HepG2 (cell line): ENCODE measurements around the gene WDR83. TPM values are rescaled to one million over a fixed set of nuclear protein-coding genes. Genes with fewer than 3 reads are reported as not detected.
A peak's percentile ranks its signal among the peaks of the same experiment; 100 is the strongest.

Experiments used
- BHLHE40 ChIP-seq: IDR thresholded peaks from 2 replicates; pipeline ENCODE4 v1.6.1; 2011; ENCODE audit warnings: low read length, improper control_type of control experiment
- CEBPB ChIP-seq: IDR thresholded peaks from 2 replicates; pipeline ENCODE4 v1.6.1; 2011; ENCODE audit warnings: low read depth, low read length, improper control_type of control experiment, borderline replicate concordance
- FOXP4 ChIP-seq: sonication (generic); formaldehyde crosslinking; IDR thresholded peaks from 2 replicates; pipeline ENCODE4 v1.4.0; 2020; ENCODE audit warnings: missing genetic modification reagents
- GRHL1 ChIP-seq: sonication (generic); formaldehyde crosslinking; conservative IDR thresholded peaks from 2 replicates; pipeline ENCODE4 v1.8.0; 2022; ENCODE audit warnings: missing genetic modification reagents
- HDAC1 ChIP-seq: sonication (generic); formaldehyde crosslinking; IDR thresholded peaks from 2 replicates; pipeline ENCODE4 v1.5.1; 2020; ENCODE audit warnings: mild to moderate bottlenecking, missing genetic modification reagents
- JUNB ChIP-seq: sonication (generic); formaldehyde crosslinking; IDR thresholded peaks from 2 replicates; pipeline ENCODE4 v1.8.0; 2022; ENCODE audit warnings: missing genetic modification reagents, mild to moderate bottlenecking, borderline replicate concordance
- NFE2L1 ChIP-seq: sonication (generic); formaldehyde crosslinking; IDR thresholded peaks from 2 replicates; pipeline ENCODE4 v1.4.0; 2020; ENCODE audit warnings: missing genetic modification reagents, mild to moderate bottlenecking, borderline replicate concordance
- POLR2AphosphoS2 ChIP-seq: IDR thresholded peaks from 2 replicates; pipeline ENCODE4 v1.6.1; 2011; ENCODE audit warnings: low read depth, low read length, improper control_type of control experiment
- REXO4 ChIP-seq: sonication (generic); formaldehyde crosslinking; IDR thresholded peaks from 2 replicates; pipeline ENCODE4 v1.8.0; 2022; ENCODE audit warnings: missing genetic modification reagents, mild to moderate bottlenecking, borderline replicate concordance
- RFX3 ChIP-seq: IDR thresholded peaks from 2 replicates; pipeline ENCODE4 v1.6.1; 2016; ENCODE audit warnings: missing biosample characterization, missing genetic modification reagents
- SIX1 ChIP-seq: sonication (generic); formaldehyde crosslinking; IDR thresholded peaks from 2 replicates; pipeline ENCODE4 v1.4.0; 2020; ENCODE audit warnings: missing genetic modification reagents, borderline replicate concordance
- SIX4 ChIP-seq: sonication (generic); formaldehyde crosslinking; IDR thresholded peaks from 2 replicates; pipeline ENCODE4 v1.4.0; 2020; ENCODE audit warnings: missing genetic modification reagents
- SMYD3 ChIP-seq: sonication (generic); formaldehyde crosslinking; IDR thresholded peaks from 2 replicates; pipeline ENCODE4 v1.8.1; 2023; ENCODE audit warnings: mild to moderate bottlenecking, missing genetic modification reagents
- SP4 ChIP-seq: sonication (generic); formaldehyde crosslinking; IDR thresholded peaks from 2 replicates; pipeline ENCODE4 v1.8.1; 2023; ENCODE audit warnings: mild to moderate bottlenecking, missing genetic modification reagents
- SP5 ChIP-seq: IDR thresholded peaks from 2 replicates; pipeline ENCODE4 v1.6.1; 2016; ENCODE audit warnings: low read depth, borderline replicate concordance
- SUZ12 ChIP-seq: fragments of 150-350 bp; IDR thresholded peaks from 2 replicates; pipeline ENCODE4 v1.6.1; 2014; ENCODE audit warnings: low read depth, low read length
- TAF1 ChIP-seq: sonication (generic); formaldehyde crosslinking; IDR thresholded peaks from 2 replicates; pipeline ENCODE4 v1.4.0; 2020; ENCODE audit warnings: missing genetic modification reagents
- TEAD3 ChIP-seq: optimal IDR thresholded peaks from 2 replicates; pipeline ENCODE3; 2016; ENCODE audit warnings: borderline replicate concordance
- TFE3 ChIP-seq: IDR thresholded peaks from 2 replicates; pipeline ENCODE4 v1.6.1; 2016
- ZFP36 ChIP-seq: fragments of 150-350 bp; IDR thresholded peaks from 2 replicates; pipeline ENCODE4 v1.6.1; 2018; ENCODE audit warnings: borderline replicate concordance, low read length, low read depth; ENCODE audit not compliant: partially characterized antibody
- ZFP36L2 ChIP-seq: sonication (generic); formaldehyde crosslinking; IDR thresholded peaks from 2 replicates; pipeline ENCODE4 v1.4.0; 2020; ENCODE audit warnings: missing genetic modification reagents
- ZNF251 ChIP-seq: sonication (generic); formaldehyde crosslinking; IDR thresholded peaks from 2 replicates; pipeline ENCODE4 v1.9.0; 2021; ENCODE audit warnings: mild to moderate bottlenecking, missing genetic modification reagents
- ZNF317 ChIP-seq: sonication (generic); formaldehyde crosslinking; IDR thresholded peaks from 2 replicates; pipeline ENCODE4 v1.5.0; 2020; ENCODE audit warnings: mild to moderate bottlenecking, missing genetic modification reagents
- ZNF670 ChIP-seq: sonication (generic); formaldehyde crosslinking; IDR thresholded peaks from 2 replicates; pipeline ENCODE4 v1.8.0; 2022; ENCODE audit warnings: mild to moderate bottlenecking, missing genetic modification reagents, borderline replicate concordance
- ZNF724P ChIP-seq: sonication (generic); formaldehyde crosslinking; IDR thresholded peaks from 2 replicates; pipeline ENCODE4 v1.8.0; 2022; ENCODE audit warnings: missing genetic modification reagents, borderline replicate concordance
- ZNF746 ChIP-seq: sonication (generic); formaldehyde crosslinking; IDR thresholded peaks from 2 replicates; pipeline ENCODE4 v1.8.0; 2022; ENCODE audit warnings: mild to moderate bottlenecking, missing genetic modification reagents
- polyA plus RNA-seq, 8 experiments: library from polyadenylated mRNA; depleted of rRNA in 3 of 8; stranded (reverse) in 7 of 8; unstranded in 1 of 8; fragments of >200 nt; fragmentation: Illumina TruSeq in 4 of 8; extraction: Trizol in 4 of 8; gene quantifications; 2 replicates each; pipeline versions ENCODE4 v1.2.1 to v1.2.3, GENCODE V29; 2011 to 2016; ENCODE audit warnings: low read depth in 4 of 8, missing spikeins in 1 of 8, mixed read lengths in 1 of 8; ENCODE audit not compliant: insufficient read depth in 1 of 8
- total RNA-seq, 5 experiments: library from RNA; depleted of rRNA; stranded (reverse); fragments of >200 nt; fragmentation: Illumina TruSeq; extraction: Trizol; gene quantifications; 2 replicates each; pipeline ENCODE4 v1.2.3, GENCODE V29; 2016; ENCODE audit warnings: low read depth in 1 of 5

The WDR83 gene
- total and polyA plus RNA-seq, 2 of the 13 experiments (the other 11 are each of a cell fraction or from before 2014, with no cell fraction given), result 4.5 to 10.7 TPM

GRCh38 chr19:12696366-12697335, 30.0 kb downstream of the WDR83 start, which contains the start of gene FBXW9 (continued):
- TF ChIP-seq ZNF317 (CRISPR knock-in tag) (peak; percentile 59), ZFP36L2 (CRISPR knock-in tag) (0 out of 2 replicates have a peak, but pooled peaks have one; percentile 79), SUZ12 (no peak), SIX1 (CRISPR knock-in tag) (no peak), NFE2L1 (no peak), ZNF746 (CRISPR knock-in tag) (no peak), CEBPB (no peak), TFE3 (CRISPR knock-in tag) (peak; percentile 41; the same call in 1 of the 2 replicates), REXO4 (CRISPR knock-in tag) (no peak), FOXP4 (CRISPR knock-in tag) (peak; percentile 29; the same call in 1 of the 2 replicates), ZNF724P (CRISPR knock-in tag) (no peak), TAF1 (CRISPR knock-in tag) (peak; percentile 70), POLR2AphosphoS2 (peak; percentile 98), JUNB (CRISPR knock-in tag) (no peak), HDAC1 (CRISPR knock-in tag) (peak; percentile 99), SP4 (peak; percentile 42; the same call in 1 of the 2 replicates), TEAD3 (peak; percentile 10), ZNF670 (no peak), SIX4 (CRISPR knock-in tag) (peak; percentile 49; the same call in 1 of the 2 replicates), SMYD3 (CRISPR knock-in tag) (peak; percentile 79; the same call in 1 of the 2 replicates), ZFP36 (no peak), ZNF251 (CRISPR knock-in tag) (no peak), SP5 (CRISPR knock-in tag) (no peak), GRHL1 (CRISPR knock-in tag) (no peak), BHLHE40 (no peak), RFX3 (CRISPR knock-in tag) (peak; percentile 96)
